ENCODE data around the gene TMC2. TPM values are rescaled to one million over a fixed set of nuclear protein-coding genes. Genes with fewer than 3 reads are reported as not detected.
A peak's percentile ranks its signal among the peaks of the same experiment; 100 is the strongest.
"Not testable (repeated sequence)": the region's sequence is repeated elsewhere in the genome, so short reads cannot be mapped to it uniquely, and the experiment has no call there.

The TMC2 gene
- total RNA-seq, 4 donors from 2014 or later, result 0.19 TPM; not detected in 3

GRCh38 chr20:2521369-2522305, 14.7 kb upstream of the TMC2 start:
- WGBS, 2 donors, result 5 to 18% methylated on average over 9 to 10 of the region's 10 CpGs
- DNase-seq, result no peak
- intact Hi-C loops (cut with DNase I), result loop anchor here (10.0 kb wide), 1 partner anchor 123 kb away; no protein-coding TSS in a partner anchor

GRCh38 chr20:2522826-2523429, 13.4 kb upstream of the TMC2 start:
- not testable (repeated sequence) for H3K27ac ChIP-seq, DNase-seq, H3K4me3 ChIP-seq, H3K27me3 ChIP-seq, H3K36me3 ChIP-seq, H3K9me3 ChIP-seq
- intact Hi-C loops (cut with DNase I), result loop anchor here (10.0 kb wide), 1 partner anchor 122 kb away; no protein-coding TSS in a partner anchor
- 72 to 78% methylated on average over 5 of the region's 5 CpGs for WGBS, 2 donors
- peaks cover 3 to 41% (median 4%) of the 10 kb centered on the region in 3 donors for H3K4me1 ChIP-seq

More at GRCh38 chr20:2521369-2522305, 14.7 kb upstream of the TMC2 start:
- no peak overlapping the region for H3K4me3 ChIP-seq
- no peak for TF ChIP-seq POLR2A (IDR thresholded peaks at IDR 0.05)
- peak; percentile 51 to 85 (median 66) for TF ChIP-seq CTCF (IDR thresholded peaks at IDR 0.05)
- H3K36me3 ChIP-seq, result no peaks in the 10 kb centered on the region
- H3K9me3 ChIP-seq, result no peaks in the 10 kb centered on the region
- H3K27me3 ChIP-seq, result no peaks in the 10 kb centered on the region
- peaks cover 3 to 41% (median 4%) of the 10 kb centered on the region in 3 donors for H3K4me1 ChIP-seq
- no peak overlapping the region for H3K27ac ChIP-seq

GRCh38 chr20:2523919-2524708, 12.3 kb upstream of the TMC2 start:
- no peaks in the 10 kb centered on the region for H3K36me3 ChIP-seq
- intact Hi-C loops (cut with DNase I), result loop anchor here (10.0 kb wide), 1 partner anchor 121 kb away; no protein-coding TSS in a partner anchor
- 26 to 40% methylated on average over 7 to 8 of the region's 26 CpGs for WGBS, 2 donors
- no peak for DNase-seq
- H3K27me3 ChIP-seq, result no peaks in the 10 kb centered on the region
- H3K9me3 ChIP-seq, result no peaks in the 10 kb centered on the region
- peak; percentile 90 to 97 (median 94) for TF ChIP-seq CTCF (IDR thresholded peaks at IDR 0.05)
- peak in 3 of 4 donors; percentile 34 to 69 (median 52) for TF ChIP-seq POLR2A (IDR thresholded peaks at IDR 0.05)
- peak overlapping the region; percentile 83 to 93 (median 88) for H3K27ac ChIP-seq
- H3K4me3 ChIP-seq, result peak overlapping the region; percentile 67 to 83 (median 70)
- peaks cover 3 to 41% (median 4%) of the 10 kb centered on the region in 3 donors for H3K4me1 ChIP-seq

- H3K27ac ChIP-seq, result peak overlapping the region; percentile 83 to 93 (median 88)
- DNase-seq, result no peak
- intact Hi-C loops (cut with DNase I), result loop anchor here (10.0 kb wide), 1 partner anchor 120 kb away; no protein-coding TSS in a partner anchor
- TF ChIP-seq CTCF (IDR thresholded peaks at IDR 0.05) (peak in 1 of 6 experiments; percentile 25), POLR2A (IDR thresholded peaks at IDR 0.05) (no peak)
- H3K27me3 ChIP-seq, result no peaks in the 10 kb centered on the region
- peaks cover 3 to 41% (median 4%) of the 10 kb centered on the region in 3 donors for H3K4me1 ChIP-seq
- H3K4me3 ChIP-seq, result peak overlapping the region; percentile 67 to 83 (median 70)
- no peaks in the 10 kb centered on the region for H3K36me3 ChIP-seq
- H3K9me3 ChIP-seq, result no peaks in the 10 kb centered on the region
- WGBS, 2 donors, result 0% methylated on average over 21 to 32 of the region's 64 CpGs
These were observed 11.5 kb upstream of the TMC2 start for GRCh38 chr20:2524709-2525506.

GRCh38 chr20:2526218-2526583, 10.2 kb upstream of the TMC2 start:
- 75 to 90% methylated on average over 2 of the region's 5 CpGs for WGBS, 2 donors
- not testable (repeated sequence) for H3K27me3 ChIP-seq, H3K36me3 ChIP-seq, H3K4me3 ChIP-seq, H3K27ac ChIP-seq, H3K9me3 ChIP-seq, DNase-seq
- intact Hi-C loops (cut with DNase I), result loop anchor here (10.0 kb wide), 1 partner anchor 119 kb away; no protein-coding TSS in a partner anchor
- H3K4me1 ChIP-seq, result peaks cover 3 to 41% (median 4%) of the 10 kb centered on the region in 3 donors
